HepG2 (cell line): Measurements from ENCODE around the gene MLST8. TPM values are rescaled to one million over a fixed set of nuclear protein-coding genes. Genes with fewer than 3 reads are reported as not detected.
A peak's percentile ranks its signal among the peaks of the same experiment; 100 is the strongest.

Experiments used
- ATAC-seq: fragments of 200-7000 bp; cut with Tn5 transposase; 3 replicates; pipeline ENCODE4 v1.9.1; 2020; ENCODE audit warnings: mild to moderate bottlenecking, moderate library complexity
- BruUV-seq: library from RNA; stranded (reverse); fragments of 400-500 nt; replicated peaks from 2 replicates; lab custom pipeline; 2021; lab: Mats Ljungman, UMichigan
- CTCF ChIA-PET: fragments of 300-600 bp; formaldehyde crosslinking; extraction: SDS; loops from one replicate; lab custom pipeline; 2021; ENCODE audit warnings: low total read pairs, inconsistent platforms, low intra/inter-chr PET ratio; lab: Yijun Ruan, JAX
- POLR2A ChIA-PET: fragments of 350-600 bp; sonication (Branson Sonifier 250); formaldehyde crosslinking; loops from one replicate; lab custom pipeline; 2020; ENCODE audit warnings: antibody characterized with exemption, inconsistent platforms; lab: Yijun Ruan, JAX
- DNase-seq: peaks from one replicate; pipeline ENCODE4 v3.0.0-alpha.2; 2015; ENCODE audit warnings: low spot score
- FAIRE-seq: peaks from 3 replicates; lab custom pipeline; 2011; peaks lifted over from hg19 to GRCh38; lab: Jason Lieb, UNC
- H2AFZ ChIP-seq: one replicate; pipeline ENCODE4 v1.6.1; 2011; ENCODE audit warnings: low read length, inconsistent platforms
- H3K27ac ChIP-seq: fragments of 300-600 bp; 3 replicates; pipeline ENCODE4 v1.8.0; 2011; ENCODE audit warnings: mixed run types, mild to moderate bottlenecking, mixed read lengths, low read length, inconsistent platforms; ENCODE audit not compliant: insufficient read depth; ENCODE audit errors: extremely low read length
- H3K27me3 ChIP-seq, 2 experiments: fragments of 200-600 bp in 1 of 2; 2 replicates in 1 of 2; 3 replicates in 1 of 2; pipeline versions ENCODE4 v1.6.0 to v1.8.0; 2011; ENCODE audit warnings: low read length in 2 of 2, mild to moderate bottlenecking in 2 of 2, moderate library complexity in 2 of 2, inconsistent platforms in 1 of 2; ENCODE audit not compliant: insufficient read depth in 2 of 2, control insufficient read depth in 1 of 2
- H3K36me3 ChIP-seq, 2 experiments: fragments of 200-600 bp in 1 of 2; replicated peaks in 1 of 2; 2 replicates in 1 of 2; 3 replicates in 1 of 2; pipeline versions ENCODE4 v1.5.1 to v1.8.0; 2011; ENCODE audit warnings: low read length in 2 of 2, inconsistent platforms in 1 of 2; ENCODE audit not compliant: insufficient read depth in 2 of 2, control insufficient read depth in 1 of 2
- H3K4me1 ChIP-seq: 2 replicates; pipeline ENCODE4 v1.5.1; 2012; ENCODE audit warnings: low read length, inconsistent platforms; ENCODE audit not compliant: insufficient read depth
- H3K4me2 ChIP-seq: 2 replicates; pipeline ENCODE4 v1.6.0; 2011; ENCODE audit warnings: low read depth, low read length, inconsistent platforms
- H3K4me3 ChIP-seq, 3 experiments: fragments of 200-600 bp in 1 of 3; sonication (generic), shearing (Covaris generic) in 1 of 3; replicated peaks in 1 of 3; 2 replicates each; pipeline ENCODE4 v1.5.1; 2011 to 2016; ENCODE audit warnings: low read length in 3 of 3, inconsistent platforms in 2 of 3, low read depth in 2 of 3, mild to moderate bottlenecking in 2 of 3, control low read depth in 1 of 3, mixed read lengths in 1 of 3; ENCODE audit not compliant: insufficient read depth in 1 of 3
- H3K79me2 ChIP-seq: one replicate; pipeline ENCODE4 v1.6.1; 2011; ENCODE audit warnings: low read length, inconsistent platforms; ENCODE audit not compliant: insufficient read depth
- H3K9ac ChIP-seq: 2 replicates; pipeline ENCODE4 v1.6.0; 2011; ENCODE audit warnings: mild to moderate bottlenecking, low read depth, low read length, inconsistent platforms; ENCODE audit not compliant: insufficient read depth
- H3K9me3 ChIP-seq: 2 replicates; pipeline ENCODE4 v1.5.1; 2012; ENCODE audit warnings: mild to moderate bottlenecking, low read length
- H4K20me1 ChIP-seq: 2 replicates; pipeline ENCODE4 v1.6.0; 2011; ENCODE audit warnings: inconsistent platforms, mild to moderate bottlenecking, low read length, moderate library complexity; ENCODE audit not compliant: insufficient read depth
- AGO2 ChIP-seq: fragments of 200-400 bp; formaldehyde crosslinking; optimal IDR thresholded peaks from 2 replicates; pipeline ENCODE3; 2017; ENCODE audit warnings: mild to moderate bottlenecking, low read depth, low read length, moderate library complexity
- GMEB2 ChIP-seq: IDR thresholded peaks from 2 replicates; pipeline ENCODE4 v1.6.1; 2016; ENCODE audit warnings: missing biosample characterization, missing genetic modification reagents, low read depth
- MBD4 ChIP-seq: IDR thresholded peaks from 2 replicates; pipeline ENCODE4 v1.6.1; 2012; ENCODE audit warnings: low read length, inconsistent platforms, borderline replicate concordance
- RBM22 ChIP-seq: fragments of 200-400 bp; formaldehyde crosslinking; optimal IDR thresholded peaks from 2 replicates; pipeline ENCODE3; 2017; ENCODE audit warnings: mild to moderate bottlenecking, low read length, moderate library complexity
- TBX3 ChIP-seq: fragments of 450-650 bp; IDR thresholded peaks from 2 replicates; pipeline ENCODE4 v1.6.1; 2017; ENCODE audit warnings: antibody characterized with exemption, mild to moderate bottlenecking, inconsistent platforms, borderline replicate concordance
- TP53 ChIP-seq: sonication (generic); formaldehyde crosslinking; conservative IDR thresholded peaks from 2 replicates; pipeline ENCODE4 v1.4.0; 2020; ENCODE audit warnings: missing genetic modification reagents
- ZNF580 ChIP-seq: IDR thresholded peaks from 2 replicates; pipeline ENCODE4 v1.6.1; 2016; ENCODE audit warnings: low read depth, borderline replicate concordance
- WGBS: methylation state at CpG from one replicate; pipeline ENCODE4 v1.1.6; 2017; ENCODE audit warnings: low lambda C conversion rate; 5-methylcytosine and 5-hydroxymethylcytosine counted together
- in situ Hi-C: cut with HindIII; loops from 2 replicates; pipeline ENCODE4 v1.10.0; 2017; ENCODE audit warnings: low pct_unique_long_range_greater_than_20kb; ENCODE audit not compliant: extremely low pct_ligation_motif_present
- intact Hi-C: fragments of 100-400 bp; cut with micrococcal nuclease; formaldehyde crosslinking; loops from one replicate; pipeline ENCODE4 v1.10.0; 2022; ENCODE audit not compliant: unreplicated experiment
- polyA plus RNA-seq, 8 experiments: library from polyadenylated mRNA; depleted of rRNA in 3 of 8; stranded (reverse) in 7 of 8; unstranded in 1 of 8; fragments of >200 nt; fragmentation: Illumina TruSeq in 4 of 8; extraction: Trizol in 4 of 8; gene quantifications; 2 replicates each; pipeline versions ENCODE4 v1.2.1 to v1.2.3, GENCODE V29; 2011 to 2016; ENCODE audit warnings: low read depth in 4 of 8, missing spikeins in 1 of 8, mixed read lengths in 1 of 8; ENCODE audit not compliant: insufficient read depth in 1 of 8
- total RNA-seq, 5 experiments: library from RNA; depleted of rRNA; stranded (reverse); fragments of >200 nt; fragmentation: Illumina TruSeq; extraction: Trizol; gene quantifications; 2 replicates each; pipeline ENCODE4 v1.2.3, GENCODE V29; 2016; ENCODE audit warnings: low read depth in 1 of 5
- TF ChIP-seq, protein P1 (sequence below), 2 experiments: sonication (generic) in 1 of 2; formaldehyde crosslinking in 1 of 2; IDR thresholded peaks; 2 replicates each; pipeline versions ENCODE4 v1.4.0 to v1.6.1; 2016 to 2020; ENCODE audit warnings: borderline replicate concordance in 1 of 2, low read depth in 1 of 2, mild to moderate bottlenecking in 1 of 2, missing genetic modification reagents in 1 of 2
- TF ChIP-seq, protein P2 (sequence below): sonication (generic); formaldehyde crosslinking; IDR thresholded peaks from 2 replicates; pipeline ENCODE4 v1.5.0; 2020; ENCODE audit warnings: missing genetic modification reagents
- TF ChIP-seq, protein P3 (sequence below): sonication (generic); formaldehyde crosslinking; IDR thresholded peaks from 2 replicates; pipeline ENCODE4 v1.4.0; 2020; ENCODE audit warnings: missing genetic modification reagents

Gene MLST8
- total and polyA plus RNA-seq, 2 of the 13 experiments (the other 11 are each of a cell fraction or from before 2014, with no cell fraction given), result 30.8 to 72.7 TPM

GRCh38 chr16:2171601-2172178, 33.6 kb upstream of the MLST8 start (continued):
- TF ChIP-seq, protein P1, sequence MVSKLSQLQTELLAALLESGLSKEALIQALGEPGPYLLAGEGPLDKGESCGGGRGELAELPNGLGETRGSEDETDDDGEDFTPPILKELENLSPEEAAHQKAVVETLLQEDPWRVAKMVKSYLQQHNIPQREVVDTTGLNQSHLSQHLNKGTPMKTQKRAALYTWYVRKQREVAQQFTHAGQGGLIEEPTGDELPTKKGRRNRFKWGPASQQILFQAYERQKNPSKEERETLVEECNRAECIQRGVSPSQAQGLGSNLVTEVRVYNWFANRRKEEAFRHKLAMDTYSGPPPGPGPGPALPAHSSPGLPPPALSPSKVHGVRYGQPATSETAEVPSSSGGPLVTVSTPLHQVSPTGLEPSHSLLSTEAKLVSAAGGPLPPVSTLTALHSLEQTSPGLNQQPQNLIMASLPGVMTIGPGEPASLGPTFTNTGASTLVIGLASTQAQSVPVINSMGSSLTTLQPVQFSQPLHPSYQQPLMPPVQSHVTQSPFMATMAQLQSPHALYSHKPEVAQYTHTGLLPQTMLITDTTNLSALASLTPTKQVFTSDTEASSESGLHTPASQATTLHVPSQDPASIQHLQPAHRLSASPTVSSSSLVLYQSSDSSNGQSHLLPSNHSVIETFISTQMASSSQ (IDR thresholded peaks at IDR 0.05; ENCODE audit: low read depth), result no peak
- TF ChIP-seq, protein P1 (CRISPR knock-in tag; IDR thresholded peaks at IDR 0.05; ENCODE audit: borderline replicate concordance), result no peak
- TF ChIP-seq TBX3 (no peak), RBM22 (peak; percentile 30), AGO2 (peak; percentile 50)
- TF ChIP-seq, protein P2, sequence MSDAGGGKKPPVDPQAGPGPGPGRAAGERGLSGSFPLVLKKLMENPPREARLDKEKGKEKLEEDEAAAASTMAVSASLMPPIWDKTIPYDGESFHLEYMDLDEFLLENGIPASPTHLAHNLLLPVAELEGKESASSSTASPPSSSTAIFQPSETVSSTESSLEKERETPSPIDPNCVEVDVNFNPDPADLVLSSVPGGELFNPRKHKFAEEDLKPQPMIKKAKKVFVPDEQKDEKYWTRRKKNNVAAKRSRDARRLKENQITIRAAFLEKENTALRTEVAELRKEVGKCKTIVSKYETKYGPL (CRISPR knock-in tag), result no peak
- TF ChIP-seq, all 625 proteins: peak for 4

- CTCF ChIA-PET, result no interaction called here
- TF ChIP-seq ZNF580 (CRISPR knock-in tag) (no peak), MBD4 (no peak), TP53 (CRISPR knock-in tag) (no peak), GMEB2 (CRISPR knock-in tag) (no peak)
- TF ChIP-seq, protein P3, sequence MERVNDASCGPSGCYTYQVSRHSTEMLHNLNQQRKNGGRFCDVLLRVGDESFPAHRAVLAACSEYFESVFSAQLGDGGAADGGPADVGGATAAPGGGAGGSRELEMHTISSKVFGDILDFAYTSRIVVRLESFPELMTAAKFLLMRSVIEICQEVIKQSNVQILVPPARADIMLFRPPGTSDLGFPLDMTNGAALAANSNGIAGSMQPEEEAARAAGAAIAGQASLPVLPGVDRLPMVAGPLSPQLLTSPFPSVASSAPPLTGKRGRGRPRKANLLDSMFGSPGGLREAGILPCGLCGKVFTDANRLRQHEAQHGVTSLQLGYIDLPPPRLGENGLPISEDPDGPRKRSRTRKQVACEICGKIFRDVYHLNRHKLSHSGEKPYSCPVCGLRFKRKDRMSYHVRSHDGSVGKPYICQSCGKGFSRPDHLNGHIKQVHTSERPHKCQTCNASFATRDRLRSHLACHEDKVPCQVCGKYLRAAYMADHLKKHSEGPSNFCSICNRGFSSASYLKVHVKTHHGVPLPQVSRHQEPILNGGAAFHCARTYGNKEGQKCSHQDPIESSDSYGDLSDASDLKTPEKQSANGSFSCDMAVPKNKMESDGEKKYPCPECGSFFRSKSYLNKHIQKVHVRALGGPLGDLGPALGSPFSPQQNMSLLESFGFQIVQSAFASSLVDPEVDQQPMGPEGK (CRISPR knock-in tag), result no peak
Measured at GRCh38 chr16:2172688-2173335, 32.4 kb upstream of the MLST8 start.

More at GRCh38 chr16:2172688-2173335, 32.4 kb upstream of the MLST8 start:
- no peak overlapping the region for H3K27ac ChIP-seq
- no peak overlapping the region for H3K4me3 ChIP-seq
- no peak for FAIRE-seq
- no peak for ATAC-seq
- H4K20me1 ChIP-seq, result no peaks in the 10 kb centered on the region
- no TSS peak for BruUV-seq
- intact Hi-C loops, result no loop called here
- H3K36me3 ChIP-seq, result peaks cover 14 to 38% of the 10 kb centered on the region in 2 experiments; a peak in 3 of 5 replicates
- no peak for DNase-seq
- no peaks in the 10 kb centered on the region for H3K4me1 ChIP-seq
- in situ Hi-C loops, result no loop called here
- POLR2A ChIA-PET, result interaction anchor here (0.8 to 1.4 kb wide), 3 partner anchors 10 to 17 kb away, joined by 3 to 7 read pairs (median 3); partner anchors contain the start of gene TRAF7
- H3K4me2 ChIP-seq, result no peak overlapping the region
- H2AFZ ChIP-seq, result no peak overlapping the region
- H3K27me3 ChIP-seq, result no peaks in the 10 kb centered on the region
- no peaks in the 10 kb centered on the region for H3K9me3 ChIP-seq
- WGBS, result 96% methylated on average over 29 of the region's 29 CpGs
- no peak overlapping the region for H3K9ac ChIP-seq
- H3K79me2 ChIP-seq, result no peaks in the 10 kb centered on the region
